HEK293 (cell line): ENCODE results near the gene EBNA1BP2.

ENCODE experiments used
- REPIN1 ChIP-seq: fragments of 450-650 bp; formaldehyde crosslinking; IDR thresholded peaks from 2 replicates; pipeline ENCODE4 v1.5.1; 2017; ENCODE audit warnings: missing biosample characterization, missing genetic modification characterization, low read depth
- ZBTB17 ChIP-seq: fragments of 450-650 bp; formaldehyde crosslinking; IDR thresholded peaks from 2 replicates; pipeline ENCODE4 v1.5.1; 2016; ENCODE audit warnings: missing biosample characterization, missing genetic modification characterization
- ZBTB7A ChIP-seq: fragments of 450-650 bp; formaldehyde crosslinking; IDR thresholded peaks from 2 replicates; pipeline ENCODE4 v1.5.1; 2016; ENCODE audit warnings: low read depth, missing biosample characterization, missing genetic modification characterization
- TF ChIP-seq, protein P1 (sequence below): fragments of 450-650 bp; formaldehyde crosslinking; IDR thresholded peaks from 2 replicates; pipeline ENCODE4 v1.5.1; 2016; ENCODE audit warnings: missing biosample characterization, missing genetic modification characterization

GRCh38 chr1:43140010-43140409, 32.1 kb downstream of the EBNA1BP2 start:
- TF ChIP-seq, protein P1, sequence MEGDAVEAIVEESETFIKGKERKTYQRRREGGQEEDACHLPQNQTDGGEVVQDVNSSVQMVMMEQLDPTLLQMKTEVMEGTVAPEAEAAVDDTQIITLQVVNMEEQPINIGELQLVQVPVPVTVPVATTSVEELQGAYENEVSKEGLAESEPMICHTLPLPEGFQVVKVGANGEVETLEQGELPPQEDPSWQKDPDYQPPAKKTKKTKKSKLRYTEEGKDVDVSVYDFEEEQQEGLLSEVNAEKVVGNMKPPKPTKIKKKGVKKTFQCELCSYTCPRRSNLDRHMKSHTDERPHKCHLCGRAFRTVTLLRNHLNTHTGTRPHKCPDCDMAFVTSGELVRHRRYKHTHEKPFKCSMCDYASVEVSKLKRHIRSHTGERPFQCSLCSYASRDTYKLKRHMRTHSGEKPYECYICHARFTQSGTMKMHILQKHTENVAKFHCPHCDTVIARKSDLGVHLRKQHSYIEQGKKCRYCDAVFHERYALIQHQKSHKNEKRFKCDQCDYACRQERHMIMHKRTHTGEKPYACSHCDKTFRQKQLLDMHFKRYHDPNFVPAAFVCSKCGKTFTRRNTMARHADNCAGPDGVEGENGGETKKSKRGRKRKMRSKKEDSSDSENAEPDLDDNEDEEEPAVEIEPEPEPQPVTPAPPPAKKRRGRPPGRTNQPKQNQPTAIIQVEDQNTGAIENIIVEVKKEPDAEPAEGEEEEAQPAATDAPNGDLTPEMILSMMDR, result no peak
- TF ChIP-seq REPIN1 (tag by site-specific recombination) (no peak), ZBTB17 (tag by site-specific recombination) (no peak), ZBTB7A (tag by site-specific recombination) (no peak)
